Common myeloid progenitor, CD34-positive (primary cell): ENCODE data around the gene RNF144B. TPM values are rescaled to one million over a fixed set of nuclear protein-coding genes. Genes with fewer than 3 reads are reported as not detected.
A peak's percentile ranks its signal among the peaks of the same experiment; 100 is the strongest.

Experiments
- CTCF ChIA-PET: fragments of 350-600 bp; sonication (Branson Sonifier 250); formaldehyde crosslinking; loops from one replicate; lab custom pipeline; 2021; ENCODE audit warnings: antibody characterized with exemption; lab: Charles Lee
- POLR2A ChIA-PET: fragments of 350-600 bp; sonication (Branson Sonifier 250); formaldehyde crosslinking; loops from one replicate; lab custom pipeline; 2021; ENCODE audit warnings: antibody characterized with exemption; lab: Charles Lee
- DNase-seq, 3 donors: peaks; one replicate each; pipeline versions ENCODE4 v3.0.0 to v3.0.0-alpha.2; 2013
- H3K27ac ChIP-seq, 2 experiments: 1 replicate in 1 of 2; 2 replicates in 1 of 2; pipeline ENCODE4 v1.7.0; 2013; ENCODE audit warnings: inconsistent platforms in 2 of 2, low read length in 2 of 2, mild to moderate bottlenecking in 2 of 2, low read depth in 1 of 2, moderate library complexity in 1 of 2; ENCODE audit not compliant: severe bottlenecking in 2 of 2, insufficient read depth in 1 of 2, poor library complexity in 1 of 2
- H3K27me3 ChIP-seq, 5 experiments: replicated peaks in 2 of 5; 1 replicate in 3 of 5; 2 replicates in 2 of 5; pipeline versions ENCODE4 v1.6.1 to v1.7.0; 2013; ENCODE audit warnings: low read length in 4 of 5, mild to moderate bottlenecking in 2 of 5, moderate library complexity in 2 of 5, inconsistent platforms in 1 of 5; ENCODE audit not compliant: insufficient read depth in 5 of 5, control insufficient read depth in 4 of 5
- H3K36me3 ChIP-seq, 4 experiments: 1 replicate in 2 of 4; 2 replicates in 2 of 4; pipeline versions ENCODE4 v1.6.1 to v1.7.0; 2013; ENCODE audit warnings: low read length in 3 of 4, control low read depth in 1 of 4, mild to moderate bottlenecking in 1 of 4; ENCODE audit not compliant: control insufficient read depth in 4 of 4, insufficient read depth in 4 of 4
- H3K4me1 ChIP-seq, 4 experiments: 1 replicate in 3 of 4; 2 replicates in 1 of 4; pipeline versions ENCODE4 v1.6.1 to v1.7.1; 2013; ENCODE audit warnings: low read length in 3 of 4, mild to moderate bottlenecking in 3 of 4, control low read depth in 1 of 4, inconsistent platforms in 1 of 4, moderate library complexity in 1 of 4; ENCODE audit not compliant: control insufficient read depth in 4 of 4, insufficient read depth in 4 of 4; ENCODE audit errors: control extremely low read depth in 1 of 4
- H3K4me3 ChIP-seq, 7 experiments: 1 replicate in 4 of 7; 2 replicates in 3 of 7; pipeline versions ENCODE4 v1.5.1 to v1.7.0; 2013; ENCODE audit warnings: mild to moderate bottlenecking in 7 of 7, low read length in 6 of 7, moderate library complexity in 6 of 7, inconsistent platforms in 2 of 7, low read depth in 2 of 7, control low read depth in 1 of 7; ENCODE audit not compliant: insufficient read depth in 4 of 7, control insufficient read depth in 1 of 7; ENCODE audit errors: extremely low read depth in 1 of 7
- H3K9me3 ChIP-seq, 5 experiments: 1 replicate in 4 of 5; 2 replicates in 1 of 5; pipeline versions ENCODE4 v1.6.1 to v1.7.1; 2013; ENCODE audit warnings: low read length in 4 of 5, mild to moderate bottlenecking in 2 of 5, inconsistent platforms in 1 of 5, low read depth in 1 of 5, moderate library complexity in 1 of 5; ENCODE audit not compliant: control insufficient read depth in 4 of 5, insufficient read depth in 2 of 5; ENCODE audit errors: control extremely low read depth in 1 of 5
- WGBS: methylation state at CpG from one replicate; pipeline ENCODE4 v1.1.5; 2013; ENCODE audit not compliant: insufficient coverage; 5-methylcytosine and 5-hydroxymethylcytosine counted together
- polyA plus RNA-seq: library from polyadenylated mRNA; unstranded; fragments of 120-200 nt; gene quantifications from one replicate; pipeline ENCODE4 v1.2.1, GENCODE V29; 2013

RNF144B gene
- polyA plus RNA-seq: 15.9 TPM

DNA sequence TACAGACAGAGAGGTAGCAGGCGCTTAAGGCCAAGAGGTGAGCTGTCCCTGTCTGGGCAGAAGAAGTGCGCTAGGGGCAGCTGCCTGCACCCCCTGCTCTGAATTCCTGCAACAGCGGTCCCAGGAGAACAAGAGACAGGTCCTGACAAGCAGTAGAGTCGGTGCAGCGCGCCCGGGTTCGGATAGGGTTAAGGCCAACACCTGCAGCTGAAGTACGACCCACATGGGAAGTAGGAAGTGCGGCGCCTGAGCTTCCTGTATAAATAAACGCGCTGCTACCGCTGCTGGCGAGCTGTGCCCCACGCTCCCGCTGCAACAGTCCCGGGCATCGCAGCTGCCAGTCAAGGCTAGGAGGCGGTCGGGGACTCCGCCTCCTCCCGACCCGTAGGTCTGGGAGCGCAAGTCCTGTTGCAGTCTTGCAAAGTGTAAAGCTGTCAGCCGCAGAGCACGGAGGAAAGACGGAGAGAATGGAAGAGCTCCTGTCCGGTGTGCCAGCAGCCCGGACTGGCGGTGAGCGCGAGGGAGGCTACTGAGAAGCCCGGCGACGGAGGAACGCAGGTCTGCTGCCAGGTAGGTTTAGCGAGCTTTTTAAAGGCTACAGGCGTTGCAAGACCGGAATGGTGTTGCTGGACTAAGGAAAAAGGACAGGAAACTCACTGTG, at the start of gene RNF144B:
RNF144B (plus strand) TSS at position 290 of the 661 bp plus-strand sequence. CDS start 12,185 bp downstream, outside the sequence.
- no peaks in the 10 kb centered on the region for H3K27me3 ChIP-seq
- POLR2A ChIA-PET: interaction anchor here (1.2 to 1.6 kb wide), 3 partner anchors 12 to 64 kb away, joined by 3 to 8 read pairs (median 3); no protein-coding TSS in a partner anchor
- no peaks in the 10 kb centered on the region for H3K36me3 ChIP-seq
- peaks cover 11 to 41% (median 26%) of the 10 kb centered on the region in 4 experiments for H3K4me1 ChIP-seq
- CTCF ChIA-PET: interaction anchor here (0.8 to 2.8 kb wide), 6 partner anchors 16 to 116 kb away, joined by 3 to 10 read pairs (median 4); no protein-coding TSS in a partner anchor
- no peaks in the 10 kb centered on the region for H3K9me3 ChIP-seq
- H3K27ac ChIP-seq: peak within 1 kb of the TSS; percentile 59 to 82
- WGBS: 3% methylated on average over 37 of the region's 40 CpGs
- H3K4me3 ChIP-seq: peak within 1 kb of the TSS; percentile 75 to 100 (median 93)
- DNase-seq: peak; percentile 82 to 91 (median 86)

DNA sequence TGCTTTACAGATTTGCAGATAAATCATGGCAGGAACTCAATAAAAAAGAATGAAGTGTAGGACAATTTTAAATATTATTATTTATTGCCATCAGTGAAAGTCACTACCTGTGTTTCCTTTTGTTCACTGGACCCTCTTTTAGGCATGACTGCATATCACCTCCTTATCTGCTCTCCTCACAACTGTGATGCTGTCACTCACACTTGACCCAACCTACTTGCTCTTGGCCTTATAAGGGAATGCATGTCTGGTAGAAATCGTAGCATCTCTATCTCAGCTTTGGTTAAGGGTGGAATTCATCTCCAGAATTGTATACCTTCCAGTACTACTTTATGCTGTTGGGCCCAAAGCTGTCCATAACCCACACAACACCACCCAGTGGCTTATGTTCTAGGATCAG, 47.6 kb upstream of the RNF144B start:
- POLR2A ChIA-PET: no interaction called here
- WGBS: 100% methylated on average over 1 of the region's 1 CpG
- CTCF ChIA-PET: no interaction called here
- H3K27me3 ChIP-seq: no peaks in the 10 kb centered on the region
- no peak overlapping the region for H3K4me3 ChIP-seq
- no peak overlapping the region for H3K27ac ChIP-seq
- no peak for DNase-seq
- peaks cover 0 to 3% (median 0%) of the 10 kb centered on the region in 5 experiments for H3K9me3 ChIP-seq
- peaks cover 3 to 11% (median 8%) of the 10 kb centered on the region in 4 experiments for H3K4me1 ChIP-seq
- no peaks in the 10 kb centered on the region for H3K36me3 ChIP-seq

DNA sequence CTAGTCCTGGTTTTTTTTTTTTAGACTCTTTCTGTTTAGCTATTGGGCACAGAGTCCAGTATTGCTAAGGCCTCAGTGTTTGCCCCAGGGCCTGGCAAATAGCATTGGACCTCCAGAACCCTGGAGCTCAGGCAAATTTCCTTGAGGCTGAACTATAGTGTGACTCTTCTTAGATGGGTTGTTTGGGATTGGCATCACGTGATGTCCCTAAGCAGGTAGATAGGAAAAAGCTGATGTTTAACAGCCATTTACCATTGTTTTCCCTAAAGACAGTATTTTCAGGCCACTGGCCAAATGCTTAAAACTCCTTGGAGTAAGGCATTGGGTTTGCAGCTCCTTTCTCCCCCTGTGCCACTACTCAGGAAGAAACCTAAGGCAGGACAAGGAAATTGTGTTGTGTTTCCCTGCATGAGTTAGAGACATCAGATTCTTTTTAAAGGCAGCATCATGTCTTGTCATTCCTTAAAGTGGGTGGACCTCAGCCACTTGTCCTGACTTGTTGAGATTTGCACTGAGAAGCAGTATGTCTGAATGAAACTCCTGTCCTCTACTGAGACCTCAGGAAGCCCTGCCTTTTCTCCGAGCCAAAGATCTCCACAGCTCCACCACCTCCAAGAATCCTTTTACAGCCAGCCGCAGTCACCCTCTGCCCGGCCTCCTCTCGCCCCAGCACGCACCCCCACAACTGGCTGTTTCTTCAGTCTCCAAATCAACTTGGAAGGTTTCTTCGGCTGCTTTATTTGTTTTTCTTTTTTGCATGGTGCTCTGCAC, 46.2 kb upstream of the RNF144B start:
- Histone ChIP-seq H3K9me3 (peaks cover 0 to 3% (median 0%) of the 10 kb centered on the region in 5 experiments), H3K27ac (no peak overlapping the region), H3K4me3 (no peak overlapping the region), H3K27me3 (no peaks in the 10 kb centered on the region), H3K4me1 (peaks cover 3 to 11% (median 8%) of the 10 kb centered on the region in 4 experiments), H3K36me3 (no peaks in the 10 kb centered on the region)
- DNase-seq: no peak
- WGBS: 98% methylated on average over 5 of the region's 7 CpGs
- POLR2A ChIA-PET: no interaction called here
- CTCF ChIA-PET: interaction anchor here (0.8 to 1.0 kb wide), 2 partner anchors 8 to 13 kb away, joined by 3 read pairs; no protein-coding TSS in a partner anchor

DNA sequence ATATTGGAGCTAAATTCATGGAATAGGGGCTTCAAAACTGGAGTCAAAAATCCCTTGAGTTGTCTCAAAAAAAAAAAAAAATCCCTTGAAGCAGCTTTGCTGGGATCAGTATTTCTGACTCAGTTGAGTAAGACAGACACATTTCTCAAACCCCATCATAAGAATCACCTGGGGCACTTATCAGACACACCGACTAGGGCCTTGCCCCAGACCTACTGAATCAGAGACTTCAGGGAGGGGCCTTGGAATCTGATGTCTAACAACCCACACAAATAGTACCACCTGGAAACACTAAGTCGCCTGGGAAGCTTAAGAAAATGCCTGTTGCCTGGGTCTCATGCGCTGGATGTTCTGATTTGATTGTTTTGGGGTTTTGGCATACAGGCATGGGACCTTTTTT, 44.9 kb upstream of the RNF144B start:
- CTCF ChIA-PET: interaction anchor here (0.9 to 1.3 kb wide), 2 partner anchors 14 to 37 kb away, joined by 3 to 4 read pairs; no protein-coding TSS in a partner anchor
- DNase-seq: no peak
- Histone ChIP-seq H3K27me3 (no peaks in the 10 kb centered on the region), H3K9me3 (peaks cover 0 to 3% (median 0%) of the 10 kb centered on the region in 5 experiments), H3K27ac (no peak overlapping the region), H3K4me1 (peaks cover 3 to 9% (median 5%) of the 10 kb centered on the region in 4 experiments), H3K4me3 (no peak overlapping the region), H3K36me3 (no peaks in the 10 kb centered on the region)
- WGBS: 100% methylated on average over 1 of the region's 3 CpGs
- POLR2A ChIA-PET: no interaction called here

DNA sequence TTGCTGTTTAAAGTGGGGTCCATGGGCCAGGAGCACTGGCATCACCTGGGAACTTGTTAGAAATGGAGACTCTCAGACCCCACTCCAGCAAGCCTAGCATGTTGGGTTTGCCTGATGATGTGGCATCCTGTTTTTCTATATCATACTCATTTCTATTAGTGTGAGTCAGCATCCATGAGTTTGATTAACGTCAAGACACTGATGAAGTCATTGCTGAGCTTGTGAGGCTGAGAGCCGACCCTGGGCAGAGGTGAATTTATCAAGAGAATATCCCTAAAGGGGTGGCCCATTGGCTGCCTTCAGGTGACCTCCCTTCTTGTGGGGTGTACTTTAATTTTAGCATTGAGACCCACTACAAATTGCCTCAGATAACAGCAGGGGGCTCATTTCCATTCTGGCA, 43.4 kb upstream of the RNF144B start:
- Histone ChIP-seq H3K27ac (no peak overlapping the region), H3K9me3 (peaks cover 0 to 3% (median 0%) of the 10 kb centered on the region in 5 experiments), H3K4me3 (no peak overlapping the region), H3K36me3 (no peaks in the 10 kb centered on the region), H3K27me3 (no peaks in the 10 kb centered on the region), H3K4me1 (no peaks in the 10 kb centered on the region)
- DNase-seq: peak in 2 of 3 donors; percentile 59 to 63
- ChIA-PET CTCF (interaction anchor here (1.1 kb wide), 1 partner anchor 10 kb away, joined by 3 read pairs; no protein-coding TSS in a partner anchor), POLR2A (no interaction called here)
- 70% methylated on average over 2 of the region's 2 CpGs for WGBS

DNA sequence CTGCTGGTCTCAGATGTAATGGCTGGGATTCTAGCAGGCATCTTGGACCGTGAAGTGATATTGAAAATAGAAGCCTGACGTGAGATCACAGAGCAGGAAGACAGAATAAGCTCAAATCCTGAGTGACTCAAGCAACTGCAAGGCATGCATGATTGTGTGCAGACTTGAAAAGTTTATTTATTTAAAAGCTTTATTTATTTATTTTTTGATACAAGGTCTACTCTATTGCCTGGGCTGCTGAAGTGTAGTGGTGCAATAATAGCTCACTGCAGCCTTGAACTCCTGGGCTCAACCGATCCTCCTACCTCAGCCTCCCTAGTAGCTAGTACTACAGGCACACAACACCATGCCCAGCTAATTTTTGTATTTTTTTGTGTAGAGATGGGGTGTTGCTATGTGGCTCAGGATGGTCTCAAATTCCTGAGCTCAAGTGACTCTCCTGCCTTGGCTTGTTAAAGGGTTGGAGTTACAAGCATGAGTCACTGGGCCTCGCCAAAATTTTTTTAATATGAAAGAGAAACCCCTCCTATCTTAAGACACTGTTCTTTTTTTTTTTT, 40.1 kb upstream of the RNF144B start:
- H3K9me3 ChIP-seq: no peaks in the 10 kb centered on the region
- no peaks in the 10 kb centered on the region for H3K4me1 ChIP-seq
- 80% methylated on average over 1 of the region's 4 CpGs for WGBS
- no peak for DNase-seq
- H3K27me3 ChIP-seq: no peaks in the 10 kb centered on the region
- CTCF ChIA-PET: interaction anchor here (0.6 to 1.5 kb wide), 4 partner anchors 17 to 154 kb away, joined by 3 to 4 read pairs (median 3); no protein-coding TSS in a partner anchor
- POLR2A ChIA-PET: interaction anchor here (0.7 kb wide), 1 partner anchor 1944 kb away, joined by 3 read pairs; no protein-coding TSS in a partner anchor
- no peaks in the 10 kb centered on the region for H3K36me3 ChIP-seq
- H3K4me3 ChIP-seq: no peak overlapping the region
- no peak overlapping the region for H3K27ac ChIP-seq
